Endothelial cell of umbilical vein (primary cell): ENCODE data around the gene ITPR1. TPM values are rescaled to one million over a fixed set of nuclear protein-coding genes. Genes with fewer than 3 reads are reported as not detected.

Experiments used
- BruUV-seq: library from RNA; stranded (reverse); fragments of 400-500 nt; replicated peaks from 2 replicates; lab custom pipeline; 2021; lab: Mats Ljungman, UMichigan
- CTCF ChIA-PET: fragments of 300-600, 350-600 bp; sonication (Branson Sonifier 250); formaldehyde crosslinking; loops from one replicate; lab custom pipeline; 2021; ENCODE audit warnings: antibody characterized with exemption, inconsistent platforms; lab: Charles Lee
- POLR2A ChIA-PET: fragments of 300-600, 350-600 bp; sonication (Branson Sonifier 250); formaldehyde crosslinking; loops from one replicate; lab custom pipeline; 2021; ENCODE audit warnings: antibody characterized with exemption, inconsistent platforms; lab: Charles Lee
- DNase-seq: peaks from one replicate; pipeline ENCODE4 v3.0.0-alpha.2; 2011; ENCODE audit warnings: low read depth, low spot score
- FAIRE-seq: peaks from 2 replicates; lab custom pipeline; 2011; peaks lifted over from hg19 to GRCh38; lab: Jason Lieb, UNC
- H2AFZ ChIP-seq: 2 replicates; pipeline ENCODE4 v1.6.0; 2012; ENCODE audit warnings: low read depth, low read length, control low read depth, inconsistent platforms
- H3K27ac ChIP-seq: 2 replicates; pipeline ENCODE4 v1.5.1; 2011; ENCODE audit warnings: low read depth, mild to moderate bottlenecking, control low read depth, low read length, moderate library complexity; ENCODE audit not compliant: insufficient read depth
- H3K27me3 ChIP-seq, 2 experiments: 2 replicates each; pipeline versions ENCODE4 v1.6.0 to v1.6.1; 2011; ENCODE audit warnings: low read length in 2 of 2, mixed read lengths in 1 of 2; ENCODE audit not compliant: control insufficient read depth in 2 of 2, insufficient read depth in 2 of 2
- H3K36me3 ChIP-seq, 2 experiments: 2 replicates in 1 of 2; 3 replicates in 1 of 2; pipeline ENCODE4 v1.5.1; 2011; ENCODE audit warnings: low read length in 2 of 2, mild to moderate bottlenecking in 1 of 2, moderate library complexity in 1 of 2; ENCODE audit not compliant: control insufficient read depth in 2 of 2, insufficient read depth in 2 of 2; ENCODE audit errors: extremely low read depth in 1 of 2
- H3K4me1 ChIP-seq: 3 replicates; pipeline ENCODE4 v1.5.1; 2011; ENCODE audit warnings: mild to moderate bottlenecking, low read length; ENCODE audit not compliant: control insufficient read depth, insufficient read depth; ENCODE audit errors: extremely low read depth
- H3K4me2 ChIP-seq: 2 replicates; pipeline ENCODE4 v1.6.1; 2011; ENCODE audit warnings: low read length, control low read depth, mixed read lengths; ENCODE audit not compliant: insufficient read depth
- H3K4me3 ChIP-seq, 3 experiments: fragments of 200-600 bp in 1 of 3; sonication (generic), shearing (Covaris generic) in 1 of 3; replicated peaks in 1 of 3; 2 replicates each; pipeline ENCODE4 v1.5.1; 2011 to 2016; ENCODE audit warnings: control low read depth in 3 of 3, low read length in 3 of 3, mild to moderate bottlenecking in 2 of 3, inconsistent platforms in 1 of 3, low read depth in 1 of 3, moderate library complexity in 1 of 3; ENCODE audit not compliant: insufficient read depth in 1 of 3
- H3K79me2 ChIP-seq: 2 replicates; pipeline ENCODE4 v1.6.0; 2012; ENCODE audit warnings: low read length, inconsistent platforms; ENCODE audit not compliant: control insufficient read depth, insufficient read depth
- H3K9ac ChIP-seq: replicated peaks from 2 replicates; pipeline ENCODE3; 2011; ENCODE audit warnings: low read length, control low read depth; ENCODE audit not compliant: insufficient read depth; ENCODE audit errors: extremely low read depth
- H3K9me1 ChIP-seq: replicated peaks from 3 replicates; pipeline ENCODE4 v1.6.0; 2011; ENCODE audit warnings: mild to moderate bottlenecking, low read length; ENCODE audit not compliant: control insufficient read depth, insufficient read depth; ENCODE audit errors: extremely low read depth
- H3K9me3 ChIP-seq: replicated peaks from 2 replicates; pipeline ENCODE4 v1.5.1; 2012; ENCODE audit warnings: low read length, inconsistent platforms; ENCODE audit not compliant: control insufficient read depth, insufficient read depth
- H4K20me1 ChIP-seq: replicated peaks from 2 replicates; pipeline ENCODE3; 2011; ENCODE audit warnings: mild to moderate bottlenecking, low read length; ENCODE audit not compliant: control insufficient read depth, insufficient read depth; ENCODE audit errors: extremely low read depth
- EZH2 ChIP-seq: IDR thresholded peaks from 2 replicates; pipeline ENCODE4 v1.6.1; 2012; ENCODE audit warnings: borderline replicate concordance, low read depth, mild to moderate bottlenecking, moderate library complexity, low read length, inconsistent platforms; ENCODE audit not compliant: severe bottlenecking
- FOS ChIP-seq: IDR thresholded peaks from 2 replicates; pipeline ENCODE4 v1.6.1; 2011; ENCODE audit warnings: mild to moderate bottlenecking, low read length, moderate library complexity, borderline replicate concordance; ENCODE audit not compliant: insufficient read depth
- GATA2 ChIP-seq: IDR thresholded peaks from 2 replicates; pipeline ENCODE4 v1.7.0; 2011; ENCODE audit warnings: low read depth, mild to moderate bottlenecking, moderate library complexity, mixed read lengths, low read length; ENCODE audit not compliant: insufficient read length, insufficient read depth
- JUN ChIP-seq: IDR thresholded peaks from 2 replicates; pipeline ENCODE4 v1.6.1; 2011; ENCODE audit warnings: borderline replicate concordance, low read depth; ENCODE audit not compliant: insufficient read length, insufficient read depth
- MAX ChIP-seq: IDR thresholded peaks from 2 replicates; pipeline ENCODE4 v1.6.1; 2011; ENCODE audit not compliant: insufficient read depth, insufficient read length
- MYC ChIP-seq: IDR thresholded peaks from one replicate; pipeline ENCODE4 v1.6.1; 2011; ENCODE audit warnings: mild to moderate bottlenecking, low read depth, low read length
- POLR2A ChIP-seq: IDR thresholded peaks from 2 replicates; pipeline ENCODE4 v1.6.1; 2012; ENCODE audit warnings: low read depth, mild to moderate bottlenecking, control low read depth, low read length
- POLR2AphosphoS5 ChIP-seq: IDR thresholded peaks from 2 replicates; pipeline ENCODE4 v1.6.1; 2012; ENCODE audit warnings: low read depth, mild to moderate bottlenecking, control low read depth, low read length, moderate library complexity; ENCODE audit not compliant: insufficient read depth
- dilution Hi-C: fragments of 300-500 bp; cut with MboI; formaldehyde crosslinking; loops from one replicate; pipeline ENCODE4 v1.15.0; 2019; ENCODE audit warnings: low sequenced_read_pairs; ENCODE audit not compliant: extremely low pct_ligation_motif_present
- intact Hi-C: fragments of 100-400 bp; cut with micrococcal nuclease; formaldehyde crosslinking; loops from one replicate; pipeline ENCODE4 v1.10.0; 2022
- polyA plus RNA-seq, 4 experiments: library from polyadenylated mRNA; depleted of rRNA in 3 of 4; stranded (reverse) in 3 of 4; unstranded in 1 of 4; fragments of >200 nt; gene quantifications; 2 replicates each; pipeline versions ENCODE4 v1.2.1 to v1.2.3, GENCODE V29; 2011 to 2012; ENCODE audit warnings: missing spikeins in 1 of 4
- total RNA-seq: library from RNA; stranded (reverse); gene quantifications from 2 replicates; pipeline ENCODE4 v1.2.3, GENCODE V29; 2021
- TF ChIP-seq, protein P1 (sequence below), 2 donors: IDR thresholded peaks; 1 replicate in 1 of 2; 2 replicates in 1 of 2; pipeline ENCODE4 v1.5.1; 2011; ENCODE audit warnings: low read length in 2 of 2, mild to moderate bottlenecking in 2 of 2, moderate library complexity in 2 of 2, control low read depth in 1 of 2, inconsistent platforms in 1 of 2, low read depth in 1 of 2; ENCODE audit not compliant: insufficient read depth in 1 of 2; ENCODE audit errors: extremely low read depth in 1 of 2

Gene ITPR1
- total and polyA plus RNA-seq, 2 donors (not counting 3 experiments of a cell fraction or from before 2014, with no cell fraction given) = 5.1 to 16.1 TPM

DNA sequence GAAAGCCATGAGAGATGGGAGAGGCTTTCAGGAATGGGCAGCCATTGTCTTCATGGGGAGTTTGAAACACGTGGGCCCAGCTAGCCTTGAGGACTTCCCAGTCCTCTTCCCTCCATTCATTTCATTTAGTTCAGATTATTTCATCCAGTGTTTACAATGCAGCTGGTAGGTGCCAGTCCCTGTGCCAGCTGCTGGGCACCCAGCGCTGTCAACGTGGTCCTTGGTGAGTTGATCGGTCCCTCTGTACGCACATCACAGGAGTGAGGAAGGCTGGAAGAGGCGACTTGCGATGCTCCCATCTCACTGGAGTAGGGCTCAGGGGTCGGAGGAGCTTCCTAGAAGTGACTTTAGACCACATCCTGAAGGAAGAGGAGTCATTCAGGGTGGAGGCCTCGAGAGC is 279.7 kb downstream of the ITPR1 start:
- Histone ChIP-seq H3K9me1 (no peaks in the 10 kb centered on the region), H4K20me1 (no peaks in the 10 kb centered on the region), H3K9ac (no peak overlapping the region), H3K27ac (no peak overlapping the region), H3K27me3 (no peaks in the 10 kb centered on the region), H3K4me2 (no peak overlapping the region), H3K79me2 (no peaks in the 10 kb centered on the region), H3K4me3 (no peak overlapping the region), H3K36me3 (no peaks in the 10 kb centered on the region), H3K9me3 (no peaks in the 10 kb centered on the region), H2AFZ (no peak overlapping the region), H3K4me1 (peaks cover 4% of the 10 kb centered on the region)
- POLR2A ChIA-PET = no interaction called here
- CTCF ChIA-PET = no interaction called here
- dilution Hi-C loops (no loop called here), intact Hi-C loops (no loop called here)
- no TSS peak for BruUV-seq
- no peak for TF ChIP-seq FOS
- no peak for TF ChIP-seq POLR2AphosphoS5
- TF ChIP-seq, protein P1, sequence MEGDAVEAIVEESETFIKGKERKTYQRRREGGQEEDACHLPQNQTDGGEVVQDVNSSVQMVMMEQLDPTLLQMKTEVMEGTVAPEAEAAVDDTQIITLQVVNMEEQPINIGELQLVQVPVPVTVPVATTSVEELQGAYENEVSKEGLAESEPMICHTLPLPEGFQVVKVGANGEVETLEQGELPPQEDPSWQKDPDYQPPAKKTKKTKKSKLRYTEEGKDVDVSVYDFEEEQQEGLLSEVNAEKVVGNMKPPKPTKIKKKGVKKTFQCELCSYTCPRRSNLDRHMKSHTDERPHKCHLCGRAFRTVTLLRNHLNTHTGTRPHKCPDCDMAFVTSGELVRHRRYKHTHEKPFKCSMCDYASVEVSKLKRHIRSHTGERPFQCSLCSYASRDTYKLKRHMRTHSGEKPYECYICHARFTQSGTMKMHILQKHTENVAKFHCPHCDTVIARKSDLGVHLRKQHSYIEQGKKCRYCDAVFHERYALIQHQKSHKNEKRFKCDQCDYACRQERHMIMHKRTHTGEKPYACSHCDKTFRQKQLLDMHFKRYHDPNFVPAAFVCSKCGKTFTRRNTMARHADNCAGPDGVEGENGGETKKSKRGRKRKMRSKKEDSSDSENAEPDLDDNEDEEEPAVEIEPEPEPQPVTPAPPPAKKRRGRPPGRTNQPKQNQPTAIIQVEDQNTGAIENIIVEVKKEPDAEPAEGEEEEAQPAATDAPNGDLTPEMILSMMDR (IDR thresholded peaks at IDR 0.05; ENCODE audit: extremely low read depth in 1 of 2, insufficient read depth in 1 of 2, low read depth in 1 of 2, low read length in 2 of 2) = no peak
- no peak for TF ChIP-seq MAX
- no peak for TF ChIP-seq POLR2A
- no peak for TF ChIP-seq JUN
- TF ChIP-seq GATA2 = no peak
- no peak for TF ChIP-seq MYC
- no peak for TF ChIP-seq EZH2
- DNase-seq (no peak), FAIRE-seq (no peak)
